ENCODE measurements around the gene SLX4IP. TPM values are rescaled to one million over a fixed set of nuclear protein-coding genes. Genes with fewer than 3 reads are reported as not detected.

SLX4IP gene
- total and polyA plus RNA-seq, 10 donors: 2.8 to 9.0 (median 5.1) TPM

- Histone ChIP-seq H3K36me3 (no peaks in the 10 kb centered on the region), H3K4me1 (peaks cover 0 to 36% (median 26%) of the 10 kb centered on the region in 6 donors), H3K27ac (no peak overlapping the region), H3K27me3 (replicated peaks in 1 of 7) (no peaks in the 10 kb centered on the region), H3K4me3 (no peak overlapping the region), H3K9me3 (no peaks in the 10 kb centered on the region)
- intact Hi-C loops (cut with DNase I; ENCODE audit: low total_unique reads): no loop called here
- no peak for DNase-seq
- TF ChIP-seq POLR2AphosphoS5 (IDR thresholded peaks at IDR 0.05) (no peak), CTCF (IDR thresholded peaks at IDR 0.05 in 8 of 11, conservative IDR thresholded peaks at IDR 0.05 in 3 of 11) (no peak), POLR2A (IDR thresholded peaks at IDR 0.05) (no peak)
- 73 to 97% (median 86%) methylated on average over 1 of the region's 1 CpG for WGBS, 5 donors
Observed at GRCh38 chr20:10478205-10478604, 43.1 kb downstream of the SLX4IP start.

- no peak for DNase-seq
- intact Hi-C loops (cut with DNase I; ENCODE audit: low total_unique reads): no loop called here
- H3K27ac ChIP-seq: no peak overlapping the region
Observed at GRCh38 chr20:10478930-10479329, 43.8 kb downstream of the SLX4IP start.

GRCh38 chr20:10481676-10482075, 46.6 kb downstream of the SLX4IP start:
- DNase-seq: no peak

More at GRCh38 chr20:10478930-10479329, 43.8 kb downstream of the SLX4IP start:
- Histone ChIP-seq H3K27me3 (replicated peaks in 1 of 7) (no peaks in the 10 kb centered on the region), H3K9me3 (no peaks in the 10 kb centered on the region), H3K4me1 (peaks cover 0 to 30% (median 26%) of the 10 kb centered on the region in 6 donors), H3K4me3 (no peak overlapping the region), H3K36me3 (no peaks in the 10 kb centered on the region)
- WGBS, 5 donors: 79 to 93% (median 89%) methylated on average over 4 of the region's 4 CpGs
- TF ChIP-seq CTCF (IDR thresholded peaks at IDR 0.05 in 8 of 11, conservative IDR thresholded peaks at IDR 0.05 in 3 of 11): no peak

GRCh38 chr20:10483691-10484090, 48.6 kb downstream of the SLX4IP start:
- 72 to 86% (median 83%) methylated on average over 2 of the region's 2 CpGs for WGBS, 5 donors
- intact Hi-C loops (cut with DNase I; ENCODE audit: low total_unique reads): no loop called here
- H3K4me1 ChIP-seq: peaks cover 0 to 26% (median 9%) of the 10 kb centered on the region in 6 donors
- DNase-seq: no peak
- no peak overlapping the region for H3K4me3 ChIP-seq
- no peak overlapping the region for H3K27ac ChIP-seq
- H3K27me3 ChIP-seq (replicated peaks in 1 of 7): no peaks in the 10 kb centered on the region
- H3K36me3 ChIP-seq: no peaks in the 10 kb centered on the region
- TF ChIP-seq POLR2A (IDR thresholded peaks at IDR 0.05): no peak
- no peak for TF ChIP-seq CTCF (IDR thresholded peaks at IDR 0.05 in 8 of 11, conservative IDR thresholded peaks at IDR 0.05 in 3 of 11)
- TF ChIP-seq POLR2AphosphoS5 (IDR thresholded peaks at IDR 0.05): no peak
- H3K9me3 ChIP-seq: no peaks in the 10 kb centered on the region

More at GRCh38 chr20:10481676-10482075, 46.6 kb downstream of the SLX4IP start:
- H3K9me3 ChIP-seq: no peaks in the 10 kb centered on the region
- no peaks in the 10 kb centered on the region for H3K36me3 ChIP-seq
- no peak overlapping the region for H3K4me3 ChIP-seq
- TF ChIP-seq CTCF (IDR thresholded peaks at IDR 0.05 in 8 of 11, conservative IDR thresholded peaks at IDR 0.05 in 3 of 11) (no peak), POLR2A (IDR thresholded peaks at IDR 0.05) (no peak), POLR2AphosphoS5 (IDR thresholded peaks at IDR 0.05) (no peak)
- intact Hi-C loops (cut with DNase I; ENCODE audit: low total_unique reads): no loop called here
- H3K27ac ChIP-seq: no peak overlapping the region
- no peaks in the 10 kb centered on the region for H3K27me3 ChIP-seq (replicated peaks in 1 of 7)
- WGBS, 5 donors: 69 to 93% (median 84%) methylated on average over 5 of the region's 5 CpGs
- H3K4me1 ChIP-seq: peaks cover 0 to 10% (median under 1%) of the 10 kb centered on the region in 6 donors
